NOMO-1 treated with DMSO at 0.1 percent for 48 hours (cell line): Measurements from ENCODE around the gene CWC22.
"Not testable (repeated sequence)": the region's sequence is repeated elsewhere in the genome, so short reads cannot be mapped to it uniquely, and the experiment has no call there.

ENCODE experiments used
- DNase-seq: peaks from one replicate; lab custom pipeline; 2025; ENCODE audit not compliant: unreplicated experiment; lab: John Stamatoyannopoulos, UW

CWC22 gene

GRCh38 chr2:179952658-179953057 lies 54.4 kb downstream of the CWC22 start:
- no peak for DNase-seq

GRCh38 chr2:179951680-179952079 lies 55.4 kb downstream of the CWC22 start:
- no peak for DNase-seq

- DNase-seq, result no peak
These were observed 56.7 kb downstream of the CWC22 start for GRCh38 chr2:179950391-179950790.

- no peak for DNase-seq
These were observed 57.7 kb downstream of the CWC22 start for GRCh38 chr2:179949438-179949837.

DNA sequence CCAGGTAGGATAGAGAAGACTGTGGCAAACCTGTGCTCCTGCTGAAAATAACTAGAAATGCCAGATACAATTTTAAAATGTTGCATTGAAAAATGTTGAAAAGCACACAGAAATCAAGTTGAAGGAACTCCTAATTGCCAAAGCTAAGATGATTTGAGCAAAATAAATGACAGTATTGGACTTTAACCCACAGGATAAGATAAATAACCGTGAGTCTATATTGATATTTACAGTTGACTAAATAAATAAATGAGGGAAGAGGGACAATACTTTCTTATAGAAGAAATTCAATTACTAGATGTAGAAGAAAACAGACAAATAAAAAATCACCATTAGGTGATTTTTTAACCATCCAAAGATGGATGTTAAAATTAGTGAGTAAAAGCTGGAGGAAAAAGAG lies 59.0 kb downstream of the CWC22 start:
- DNase-seq, result no peak

- no peak for DNase-seq
These were observed 60.1 kb downstream of the CWC22 start for GRCh38 chr2:179946810-179947615.

DNA sequence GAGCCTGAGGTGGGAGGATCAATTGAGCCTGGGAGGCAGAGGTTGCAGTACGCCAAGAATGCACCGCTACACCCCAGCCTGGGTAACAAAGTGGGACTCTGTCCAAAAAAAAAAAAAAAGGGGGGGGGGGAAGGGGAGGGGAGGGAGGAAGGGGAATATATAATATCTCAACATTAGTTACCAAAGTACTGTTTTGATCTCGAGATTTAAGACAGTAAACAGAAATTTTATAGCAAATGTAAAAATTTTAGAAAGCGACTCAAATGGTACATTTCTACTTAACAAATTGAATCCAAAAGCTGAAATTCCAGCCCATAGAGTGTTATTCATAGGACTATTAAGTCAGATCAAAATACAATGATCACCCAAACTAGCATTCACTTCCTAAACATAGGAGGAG lies 60.8 kb downstream of the CWC22 start:
- no peak for DNase-seq

- no peak for DNase-seq
These were observed 67.8 kb downstream of the CWC22 start for GRCh38 chr2:179939259-179939658.

DNA sequence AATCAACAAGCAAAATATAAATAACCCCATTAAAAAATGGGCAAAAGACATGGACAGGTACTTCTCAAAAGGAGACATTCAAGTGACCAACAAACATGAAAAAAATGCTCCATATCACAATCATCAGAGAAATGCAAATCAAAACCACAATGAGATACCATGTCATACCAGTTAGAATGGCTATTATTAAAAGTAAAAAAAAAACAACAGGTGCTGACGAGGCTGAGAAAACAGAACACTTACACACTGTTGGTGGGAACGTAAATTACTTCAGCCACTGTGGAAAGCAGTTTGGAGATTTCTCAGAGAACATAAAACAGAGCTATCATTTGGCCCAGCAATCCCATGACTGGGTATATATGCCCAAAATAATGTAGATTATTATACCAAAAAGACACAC lies 69.1 kb downstream of the CWC22 start:
- DNase-seq, result no peak

- no peak for DNase-seq
These were observed 70.4 kb downstream of the CWC22 start for GRCh38 chr2:179936654-179937053.

DNA sequence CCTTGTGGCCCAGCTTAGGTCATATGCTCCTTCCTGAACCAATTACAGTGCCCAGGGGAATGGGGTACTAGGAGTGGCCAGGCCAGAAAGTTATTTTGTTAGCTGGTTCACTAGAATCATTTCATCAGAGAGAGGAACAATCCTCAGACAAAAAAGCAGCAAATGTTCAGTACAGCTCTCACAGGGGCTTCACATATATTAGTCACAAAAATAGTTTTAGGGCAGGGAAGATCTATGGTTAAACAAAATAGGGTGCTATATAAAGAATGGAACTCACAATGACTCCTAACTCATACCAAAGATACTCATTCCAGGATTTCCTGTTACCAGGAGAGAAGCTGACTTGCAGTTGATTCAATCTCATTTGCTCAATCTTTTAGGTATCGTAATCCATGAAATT lies 71.0 kb downstream of the CWC22 start:
- DNase-seq, result no peak

GRCh38 chr2:179932786-179933185 lies 74.3 kb downstream of the CWC22 start:
- no peak for DNase-seq

DNA sequence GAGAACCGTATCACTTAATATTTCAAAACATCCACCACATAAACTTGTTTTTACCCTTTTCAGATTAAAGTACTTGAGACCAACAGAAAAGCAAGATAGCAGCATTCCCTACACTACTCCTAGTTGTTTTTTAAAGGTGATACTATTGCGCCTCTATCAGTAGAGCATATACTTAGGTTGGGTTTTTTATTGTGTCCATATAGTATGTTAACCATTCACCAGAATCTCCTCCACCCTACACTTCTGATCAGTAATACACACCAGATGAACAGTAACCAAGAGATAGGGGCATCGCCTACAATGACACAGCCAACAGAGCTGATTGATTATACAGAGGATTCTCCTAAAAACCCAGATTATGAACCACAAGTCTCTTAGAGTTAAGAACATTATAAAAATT lies 75.6 kb downstream of the CWC22 start:
- no peak for DNase-seq

DNA sequence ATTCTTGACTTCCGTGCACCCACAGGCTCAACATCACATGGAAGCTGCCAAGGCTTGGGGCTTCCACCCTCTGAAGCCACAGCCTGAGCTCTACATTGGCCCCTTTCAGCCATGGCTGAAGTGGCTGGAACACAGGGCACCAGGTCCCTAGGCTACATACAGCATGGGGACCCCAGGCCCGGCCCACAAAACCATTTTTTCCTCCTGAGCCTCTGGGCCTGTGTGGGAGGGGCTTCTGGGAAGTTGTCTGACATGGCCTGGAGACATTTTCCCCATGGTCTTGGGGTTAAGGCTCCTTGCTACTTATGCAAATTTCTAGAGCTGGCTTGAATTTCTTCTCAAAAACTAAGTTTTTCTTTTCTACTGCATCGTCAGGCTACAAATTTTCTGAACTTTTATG lies 77.1 kb downstream of the CWC22 start:
- DNase-seq, result not testable (repeated sequence)

- DNase-seq, result no peak
These were observed 80.1 kb downstream of the CWC22 start for GRCh38 chr2:179927041-179927440.

GRCh38 chr2:179925713-179926112 lies 81.4 kb downstream of the CWC22 start:
- DNase-seq, result no peak

DNA sequence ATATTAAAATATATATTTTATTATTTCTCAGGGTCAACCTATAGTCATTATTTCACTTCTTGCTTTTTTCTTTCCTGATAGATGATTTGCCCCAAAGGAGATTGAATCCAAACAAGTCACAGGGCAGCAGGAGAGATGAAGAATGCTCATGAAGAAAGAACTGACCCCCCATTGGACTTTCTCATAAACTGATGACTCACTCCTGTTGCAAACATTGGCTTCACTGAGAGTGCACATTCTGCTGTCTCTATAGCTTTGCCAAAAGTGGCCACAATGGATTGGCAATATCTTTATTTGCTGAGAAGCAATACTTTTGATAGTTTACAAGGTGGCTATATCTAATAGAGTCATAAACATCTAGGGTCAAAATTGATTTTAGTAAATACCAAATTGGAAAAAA lies 89.8 kb downstream of the CWC22 start:
- no peak for DNase-seq

- DNase-seq, result no peak
These were observed 91.6 kb downstream of the CWC22 start for GRCh38 chr2:179915395-179915992.

DNA sequence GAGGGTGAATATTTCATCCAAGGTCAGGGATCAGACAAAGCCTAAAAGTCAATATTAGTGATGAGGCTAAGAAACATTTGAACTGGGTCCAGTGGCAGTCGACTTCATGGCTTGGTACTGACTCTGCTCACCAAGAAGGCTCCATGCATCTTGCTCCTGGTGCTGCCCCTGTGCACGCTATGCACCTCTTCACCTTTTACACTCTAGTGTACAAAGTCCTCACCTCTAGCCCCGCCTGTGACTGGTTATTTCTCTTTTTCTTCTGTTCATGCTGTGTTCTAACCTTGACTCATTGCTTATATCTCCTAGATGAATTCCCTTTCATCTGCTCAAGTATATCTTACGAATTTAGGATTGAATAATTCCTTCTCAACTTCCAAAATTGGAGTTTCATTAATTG lies 93.3 kb downstream of the CWC22 start:
- no peak for DNase-seq

DNA sequence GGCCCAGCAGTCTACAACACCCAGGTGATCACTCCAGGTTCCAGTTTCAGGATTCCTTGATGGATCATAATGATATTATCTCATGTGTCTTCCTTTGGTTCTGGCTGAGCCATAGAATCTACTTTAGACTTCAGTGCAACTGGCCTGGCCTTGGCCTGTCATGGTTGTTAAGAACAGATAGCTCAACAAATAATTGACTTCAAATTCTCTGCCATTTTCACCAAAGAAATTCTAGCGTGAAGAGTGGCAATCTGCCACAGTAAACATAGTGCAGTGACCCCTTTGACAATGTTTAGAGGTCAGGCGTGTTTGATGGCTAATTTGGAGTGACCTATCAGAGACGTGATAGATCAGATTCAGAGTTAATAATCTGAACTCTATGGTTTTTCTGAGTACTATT lies 95.5 kb downstream of the CWC22 start:
- no peak for DNase-seq

- DNase-seq, result no peak
These were observed 96.4 kb downstream of the CWC22 start for GRCh38 chr2:179910735-179911113.

- DNase-seq, result no peak
These were observed 97.0 kb downstream of the CWC22 start for GRCh38 chr2:179909845-179910734.
